CD4-positive, alpha-beta T cell treated with Interleukin-15 for 1 hour (primary cell): ENCODE measurements around the gene VIPR1.

ENCODE experiments used
- DNase-seq: peaks from one replicate; pipeline ENCODE4 v3.0.0-alpha.2; 2020

VIPR1 gene

GRCh38 chr3:42493798-42494151 lies 8.7 kb upstream of the VIPR1 start:
- no peak for DNase-seq

DNA sequence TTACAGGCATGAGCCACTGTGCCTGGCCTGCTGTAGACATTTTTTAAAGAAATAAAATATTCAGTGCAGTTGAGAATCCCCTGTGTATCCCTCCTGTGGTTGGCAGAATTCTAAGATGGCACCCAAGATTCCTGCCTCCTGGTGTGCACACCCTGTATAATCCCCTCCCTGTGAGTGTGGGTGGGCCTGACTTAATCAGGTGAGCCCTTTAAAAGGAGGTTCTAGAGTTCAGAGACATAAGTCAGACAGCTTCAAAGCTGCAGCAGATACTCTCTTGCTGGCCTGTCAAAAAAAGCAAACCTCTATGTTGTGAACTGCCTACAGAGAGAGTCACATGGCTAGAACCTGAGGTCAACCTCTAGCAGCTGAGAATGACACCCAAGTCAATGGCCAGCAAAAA lies 7.0 kb upstream of the VIPR1 start:
- DNase-seq = no peak

DNA sequence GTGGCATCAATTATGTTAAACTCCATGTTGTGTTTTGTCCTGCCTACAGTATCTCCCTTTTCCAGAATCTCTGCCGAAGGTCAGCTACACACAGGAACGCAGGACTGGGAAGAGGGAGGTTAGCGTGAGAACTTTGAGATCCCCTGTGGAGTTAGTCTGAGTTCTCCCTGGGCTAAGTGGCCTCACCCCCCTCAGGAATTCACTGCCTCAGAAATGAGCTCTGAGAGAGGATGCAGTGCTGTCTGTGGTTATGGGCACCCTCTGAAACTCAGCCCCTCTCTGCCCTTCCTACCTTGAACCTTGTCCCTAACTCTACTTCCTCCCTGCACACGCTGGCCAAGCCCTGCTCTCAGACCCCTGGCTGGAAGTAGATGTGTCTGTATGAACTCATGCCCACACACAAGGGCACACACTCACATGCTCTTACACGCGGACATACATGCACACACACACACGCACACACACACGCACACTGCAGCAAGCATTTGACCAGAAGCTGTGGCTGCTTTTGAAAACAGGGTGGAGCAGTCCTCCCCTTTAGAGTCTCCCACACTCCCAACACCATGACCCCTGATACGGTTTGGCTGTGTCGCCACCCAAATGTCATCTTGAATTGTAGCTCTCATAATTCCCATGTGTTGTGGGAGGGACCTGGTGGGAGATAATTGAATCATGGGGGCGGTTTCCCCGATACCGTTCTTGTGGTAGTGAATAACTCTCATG lies 5.3 kb upstream of the VIPR1 start:
- no peak for DNase-seq

- DNase-seq = no peak
Observed at GRCh38 chr3:42498034-42498433, 4.4 kb upstream of the VIPR1 start.

DNA sequence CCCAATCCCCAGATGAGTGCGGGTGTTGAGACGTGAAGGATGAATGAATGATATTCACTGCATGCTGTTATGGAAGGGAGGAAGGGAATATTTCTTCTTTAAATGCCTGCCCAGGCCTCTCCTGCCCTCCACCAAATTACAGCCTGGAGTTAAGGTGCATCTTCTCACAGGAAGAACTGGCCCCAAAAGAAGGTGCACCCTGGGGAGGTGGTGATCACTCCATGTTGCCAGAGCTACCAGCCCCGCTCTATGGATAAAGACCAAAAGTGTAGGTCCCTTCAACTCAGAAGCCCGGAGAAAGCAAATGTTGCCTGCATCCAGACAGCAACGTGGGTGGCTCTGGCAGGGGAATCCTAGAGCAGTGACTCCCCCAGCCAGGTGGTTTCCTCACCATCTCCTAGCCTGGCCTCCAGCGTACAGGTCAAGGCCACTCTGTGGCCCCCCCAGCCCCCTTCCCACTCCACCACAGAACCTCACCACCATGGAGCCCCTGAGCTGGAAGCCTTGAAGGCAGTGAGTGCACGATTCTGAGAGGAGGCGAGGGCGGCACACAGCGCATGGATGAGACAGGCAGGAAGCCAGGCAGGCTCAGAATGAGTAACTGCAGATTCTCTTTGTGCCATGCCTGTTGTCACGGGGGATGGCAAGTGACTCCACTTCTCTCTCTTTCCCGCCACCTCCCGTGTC lies 3.5 kb upstream of the VIPR1 start:
- no peak for DNase-seq

DNA sequence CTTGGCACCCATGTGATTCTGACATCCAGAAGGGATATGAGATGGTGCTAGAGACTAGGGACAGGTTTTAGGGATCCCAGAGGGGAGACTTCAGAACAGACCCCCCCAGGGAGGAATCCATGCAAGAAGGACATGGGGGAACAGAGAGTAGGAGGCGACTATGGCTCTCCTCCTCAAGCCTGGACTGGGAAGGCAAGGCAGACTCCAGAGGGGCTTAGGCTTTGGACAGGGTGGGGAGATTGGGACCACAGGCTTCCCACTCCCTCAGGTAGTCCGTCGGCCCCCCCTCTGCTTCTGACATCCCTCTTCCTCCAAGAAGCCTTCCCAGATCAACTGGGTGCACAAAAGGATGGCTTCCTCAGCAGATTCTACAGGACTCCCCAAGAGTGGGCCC lies 3.0 kb upstream of the VIPR1 start:
- DNase-seq = no peak

DNA sequence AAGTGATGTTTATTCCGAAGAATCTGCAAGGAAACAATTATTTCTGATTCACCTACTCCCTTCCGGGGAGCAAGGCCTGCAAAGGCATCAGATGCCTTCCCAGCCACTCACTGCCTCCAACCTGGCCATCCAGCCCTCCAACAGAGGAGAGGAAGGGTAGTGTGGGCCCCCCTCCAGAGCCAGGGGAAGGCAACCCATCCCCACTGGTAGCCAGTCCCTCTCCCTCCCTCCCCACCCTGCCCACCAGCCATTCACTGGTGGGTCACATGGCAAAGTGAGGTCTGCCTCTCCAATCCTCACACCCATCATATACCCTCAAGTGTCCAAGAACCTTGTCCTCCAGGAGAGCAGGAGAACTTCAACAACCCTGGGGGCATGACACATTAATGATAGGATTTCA lies 2.4 kb upstream of the VIPR1 start:
- no peak for DNase-seq

DNA sequence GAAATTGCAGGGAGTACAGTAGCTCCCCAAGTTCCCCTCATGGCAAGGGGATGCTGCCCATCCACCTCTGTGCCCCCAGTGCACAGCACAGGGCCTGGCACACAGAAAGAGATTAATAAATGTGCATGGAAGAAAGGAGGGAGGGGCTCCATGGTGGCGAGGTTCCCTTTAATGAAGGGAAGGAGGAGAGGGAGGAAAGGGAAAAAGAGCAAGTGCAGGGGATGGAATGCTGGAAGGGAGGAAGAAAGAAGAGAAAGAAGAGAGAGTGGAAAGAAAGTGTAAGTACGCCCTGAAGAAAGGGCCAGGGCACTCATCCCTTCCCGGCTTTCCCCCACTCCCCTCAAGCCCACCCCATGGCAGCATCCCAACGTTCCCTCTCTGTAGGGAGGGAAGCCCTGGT lies 1.5 kb upstream of the VIPR1 start:
- DNase-seq = no peak

DNA sequence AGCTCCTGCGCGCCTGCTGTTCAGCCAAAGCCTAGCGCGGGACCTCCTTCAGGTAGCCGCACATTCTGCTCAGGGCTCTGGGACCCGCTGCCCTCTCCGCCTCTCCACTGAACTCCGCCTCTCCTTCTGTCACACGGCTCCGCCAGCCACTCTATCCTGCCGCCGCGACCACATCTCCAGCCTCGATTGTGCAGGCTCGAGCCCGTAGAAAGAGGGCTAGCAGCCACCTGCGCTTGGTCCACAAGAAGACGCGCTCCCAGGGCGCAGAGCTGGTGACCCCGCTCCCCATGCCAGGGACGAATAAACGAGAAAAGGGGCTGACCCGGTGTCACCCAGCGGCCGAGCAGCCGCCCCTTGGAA lies 1.1 kb upstream of the VIPR1 start:
- no peak for DNase-seq

GRCh38 chr3:42501681-42502428 lies 588 bp upstream of the VIPR1 start:
- peak; percentile 62 for DNase-seq

GRCh38 chr3:42503251-42503924 lies 945 bp downstream of the VIPR1 start:
- DNase-seq = no peak

GRCh38 chr3:42503957-42504333 lies 1.5 kb downstream of the VIPR1 start:
- DNase-seq = no peak

DNA sequence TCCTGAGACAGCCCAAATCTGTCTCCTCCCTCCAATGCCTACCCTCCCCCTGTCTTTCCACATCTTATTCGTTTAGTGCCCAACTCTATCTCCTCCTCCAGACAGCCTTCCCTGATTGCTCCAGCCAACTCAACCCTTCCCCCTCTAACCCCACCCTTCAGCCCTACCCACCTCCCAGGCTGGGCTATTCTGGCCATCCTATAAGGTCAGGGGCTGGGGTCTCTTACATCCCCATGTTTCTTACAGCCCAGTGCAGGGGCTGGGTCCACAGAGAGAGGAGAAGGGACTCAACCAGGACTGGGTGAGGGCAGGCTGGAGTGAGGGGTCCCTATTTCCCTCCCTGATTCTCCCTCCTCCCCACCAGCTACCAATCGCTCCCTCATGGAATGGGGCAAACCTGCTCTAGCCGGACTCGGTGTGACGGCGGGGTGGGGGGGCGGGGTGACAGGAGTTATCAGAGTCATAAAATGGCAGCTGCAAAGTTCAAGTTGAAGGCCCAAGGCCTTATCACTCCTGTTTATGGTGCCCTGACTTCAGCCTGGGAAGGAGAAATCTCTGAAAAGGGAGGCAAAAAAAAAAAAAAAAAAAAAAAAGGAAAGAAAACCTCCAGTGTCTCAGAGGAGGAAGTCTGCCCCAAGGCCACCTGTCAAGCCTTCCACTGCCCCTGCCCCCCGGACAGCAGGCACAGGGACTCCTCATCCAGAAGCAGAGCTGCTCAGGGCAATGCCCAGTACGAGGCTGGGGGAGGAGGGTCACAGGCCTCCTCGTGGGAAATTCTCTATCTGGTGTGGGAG lies 2.1 kb downstream of the VIPR1 start:
- DNase-seq = no peak

GRCh38 chr3:42505128-42505848 lies 2.8 kb downstream of the VIPR1 start:
- no peak for DNase-seq

GRCh38 chr3:42505849-42506410 lies 3.5 kb downstream of the VIPR1 start:
- DNase-seq = no peak

- peak; percentile 16 for DNase-seq
Observed at GRCh38 chr3:42507252-42507651, 4.8 kb downstream of the VIPR1 start.

GRCh38 chr3:42507761-42508335 lies 5.4 kb downstream of the VIPR1 start:
- peak; percentile 6 for DNase-seq

GRCh38 chr3:42508562-42508961 lies 6.1 kb downstream of the VIPR1 start:
- no peak for DNase-seq

GRCh38 chr3:42509111-42509510 lies 6.7 kb downstream of the VIPR1 start:
- peak; percentile 3 for DNase-seq

- DNase-seq = no peak
Observed at GRCh38 chr3:42510325-42510724, 7.9 kb downstream of the VIPR1 start.

DNA sequence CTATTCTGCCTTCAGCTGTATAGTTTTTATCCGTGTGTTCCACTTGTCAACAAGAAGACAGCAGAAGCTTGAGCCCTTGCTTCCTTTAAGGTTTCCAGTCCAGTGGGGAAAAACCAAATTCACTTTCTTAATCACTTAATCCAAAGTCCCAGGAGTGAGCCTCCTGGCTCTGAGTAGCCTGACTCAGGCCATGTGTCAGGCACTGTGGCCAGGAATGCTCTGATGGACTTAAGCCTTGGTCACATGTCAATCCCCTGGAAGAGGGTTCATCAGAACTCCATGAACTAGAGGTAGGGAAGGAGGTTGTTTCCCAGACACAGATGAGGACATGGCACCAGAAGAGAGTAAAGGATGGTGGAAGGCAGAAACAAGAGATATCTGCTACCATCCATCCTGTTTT lies 8.8 kb downstream of the VIPR1 start:
- DNase-seq = no peak
